ENCODE measurements around the gene KRTAP10-12. TPM values are rescaled to one million over a fixed set of nuclear protein-coding genes. Genes with fewer than 3 reads are reported as not detected.

KRTAP10-12 gene
- total and polyA plus RNA-seq, 7 experiments from 2014 or later = not detected

- Mint-ChIP-seq H3K36me3 (peaks cover 4 to 16% (median 11%) of the 10 kb centered on the region in 5 donors), H3K9me3 (peaks cover 9 to 54% (median 27%) of the 10 kb centered on the region in 11 donors), H3K27me3 (peaks cover 0 to 48% (median 3%) of the 10 kb centered on the region in 5 donors), H3K27ac (peak within 1 kb of the TSS in 2 of 9 donors; percentile 8 to 32), H3K4me3 (no peak within 1 kb of the TSS), H3K4me1 (peaks cover 0 to 8% (median 0%) of the 10 kb centered on the region in 7 donors)
- H3K36me3 ChIP-seq (ENCODE audit: control insufficient read depth in 2 of 3, insufficient read depth in 3 of 3, low read length in 3 of 3) = no peaks in the 10 kb centered on the region
- ATAC-seq (no peak), DNase-seq (no peak)
- peaks cover 0 to 10% (median 4%) of the 10 kb centered on the region in 3 experiments for H3K9me3 ChIP-seq (ENCODE audit: control insufficient read depth in 2 of 3, low read length in 3 of 3)
- no peaks in the 10 kb centered on the region for H3K4me1 ChIP-seq (ENCODE audit: control insufficient read depth in 2 of 2, insufficient read depth in 2 of 2, low read length in 2 of 2)
- H3K27me3 ChIP-seq (ENCODE audit: control insufficient read depth in 2 of 2, insufficient read depth in 2 of 2, low read length in 2 of 2) = no peaks in the 10 kb centered on the region
- intact Hi-C loops (cut with micrococcal nuclease) = no loop called here
- no peak within 1 kb of the TSS for H3K4me3 ChIP-seq (ENCODE audit: low read length)
- ChIA-PET CTCF (interaction anchor here (0.7 kb wide), 2 partner anchors 12 to 287 kb away, joined by 3 to 4 read pairs; no protein-coding TSS in a partner anchor), POLR2A (interaction anchor here (2.6 kb wide), 1 partner anchor 12 kb away, joined by 6 read pairs; the partner anchor contains the start of gene KRTAP12-4)
- no peak within 1 kb of the TSS for H3K27ac ChIP-seq (ENCODE audit: low read depth, low read length)
Observed at GRCh38 chr21:44666401-44667320, 30.3 kb upstream of the KRTAP10-12 start, which contains the start of gene KRTAP12-2. Gene KRTAP12-2, minus strand, starts transcription at chr21:44666927. Its CDS starts 41 bp downstream, at chr21:44666886.

DNA sequence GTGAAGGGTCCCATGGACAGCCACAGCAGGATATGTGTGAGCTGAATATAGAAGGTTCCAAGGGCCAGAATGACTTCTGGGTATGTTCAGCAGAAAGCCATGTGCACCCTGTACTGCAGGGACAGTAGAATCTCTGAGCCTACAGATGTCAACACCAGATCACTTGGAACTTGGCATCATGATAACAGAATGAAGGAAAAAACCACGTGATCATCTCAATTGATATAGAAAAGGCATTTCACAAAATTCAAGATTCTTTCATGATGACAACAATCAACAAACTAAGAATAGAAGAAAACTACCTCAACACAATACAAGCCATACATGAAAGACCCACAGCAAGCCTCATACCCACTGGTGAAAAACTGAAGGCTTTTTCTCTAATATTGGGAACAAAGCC is 29.4 kb upstream of the KRTAP10-12 start:
- Histone ChIP-seq H3K27ac (ENCODE audit: low read depth, low read length) (no peak overlapping the region), H3K36me3 (ENCODE audit: control insufficient read depth in 2 of 3, insufficient read depth in 3 of 3, low read length in 3 of 3) (no peaks in the 10 kb centered on the region), H3K4me1 (ENCODE audit: control insufficient read depth in 2 of 2, insufficient read depth in 2 of 2, low read length in 2 of 2) (no peaks in the 10 kb centered on the region), H3K27me3 (ENCODE audit: control insufficient read depth in 2 of 2, insufficient read depth in 2 of 2, low read length in 2 of 2) (no peaks in the 10 kb centered on the region), H3K9me3 (ENCODE audit: control insufficient read depth in 2 of 3, low read length in 3 of 3) (peaks cover 0 to 18% (median under 1%) of the 10 kb centered on the region in 3 experiments), H3K4me3 (ENCODE audit: low read length) (no peak overlapping the region)
- Mint-ChIP-seq H3K9me3 (peaks cover 8 to 53% (median 26%) of the 10 kb centered on the region in 11 donors), H3K36me3 (peaks cover 0 to 16% (median 8%) of the 10 kb centered on the region in 5 donors), H3K27me3 (peaks cover 0 to 41% (median 3%) of the 10 kb centered on the region in 5 donors), H3K4me1 (peaks cover 0 to 7% (median 0%) of the 10 kb centered on the region in 7 donors), H3K27ac (no peak overlapping the region), H3K4me3 (no peak overlapping the region)
- ATAC-seq (no peak), DNase-seq (no peak)
- ChIA-PET CTCF (no interaction called here), POLR2A (interaction anchor here (2.6 kb wide), 1 partner anchor 13 kb away, joined by 6 read pairs; the partner anchor contains the start of gene KRTAP12-4)
- intact Hi-C loops (cut with micrococcal nuclease) = no loop called here

DNA sequence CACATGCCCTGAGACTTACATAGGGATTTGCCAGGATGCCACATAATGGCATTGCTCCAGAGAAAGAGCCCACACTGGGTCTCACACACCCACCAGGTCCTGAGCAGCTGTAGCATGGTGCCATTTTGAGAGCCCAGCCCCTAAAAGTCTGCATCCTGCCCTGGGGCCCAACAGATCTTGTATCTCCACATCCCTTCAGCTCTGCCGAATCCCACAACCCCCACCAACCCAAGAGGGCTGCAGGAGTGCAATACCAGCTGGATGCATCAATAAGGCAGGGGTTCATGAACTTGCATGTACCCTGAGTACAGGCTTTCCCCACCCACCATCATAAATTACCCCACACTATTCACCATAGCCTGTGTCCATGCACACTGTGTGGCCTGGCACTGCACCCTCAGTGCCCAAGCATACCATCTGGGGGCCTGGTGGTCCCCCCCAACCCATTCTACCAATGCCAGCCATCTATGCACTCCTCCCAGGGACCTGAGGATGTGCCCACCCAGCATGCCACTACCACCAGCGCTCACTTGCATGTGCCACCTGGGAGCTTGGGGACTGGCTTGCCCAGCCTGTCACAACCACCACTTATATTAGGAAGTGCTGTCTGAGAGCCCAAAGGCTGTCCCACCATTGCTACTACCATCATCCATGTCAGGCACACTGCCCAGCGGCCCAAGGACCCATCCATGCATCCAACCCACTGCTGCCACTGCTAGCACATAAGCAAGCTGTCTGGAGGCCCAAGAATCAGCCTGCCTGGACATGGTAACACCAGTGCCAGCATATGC is 26.1 kb upstream of the KRTAP10-12 start:
- CTCF ChIA-PET = no interaction called here
- no peak overlapping the region for H3K27ac Mint-ChIP-seq
- peaks cover 0 to 27% (median 20%) of the 10 kb centered on the region in 5 donors for H3K36me3 Mint-ChIP-seq
- Histone ChIP-seq H3K27ac (ENCODE audit: low read depth, low read length) (no peak overlapping the region), H3K4me1 (ENCODE audit: control insufficient read depth in 2 of 2, insufficient read depth in 2 of 2, low read length in 2 of 2) (no peaks in the 10 kb centered on the region), H3K4me3 (ENCODE audit: low read length) (no peak overlapping the region), H3K36me3 (ENCODE audit: control insufficient read depth in 2 of 3, insufficient read depth in 3 of 3, low read length in 3 of 3) (no peaks in the 10 kb centered on the region), H3K27me3 (ENCODE audit: control insufficient read depth in 2 of 2, insufficient read depth in 2 of 2, low read length in 2 of 2) (no peaks in the 10 kb centered on the region), H3K9me3 (ENCODE audit: control insufficient read depth in 2 of 3, low read length in 3 of 3) (peaks cover 0 to 21% (median 0%) of the 10 kb centered on the region in 3 experiments)
- intact Hi-C loops (cut with micrococcal nuclease) = loop anchor here in 1 of 2 donors (5.0 kb wide), 1 partner anchor 39 kb away; no protein-coding TSS in a partner anchor
- DNase-seq (no peak), ATAC-seq (no peak)
- no peak overlapping the region for H3K4me3 Mint-ChIP-seq
- peaks cover 0 to 35% (median 3%) of the 10 kb centered on the region in 5 donors for H3K27me3 Mint-ChIP-seq
- POLR2A ChIA-PET = no interaction called here
- peaks cover 9 to 65% (median 41%) of the 10 kb centered on the region in 11 donors for H3K9me3 Mint-ChIP-seq
- peaks cover 0 to 6% (median 0%) of the 10 kb centered on the region in 7 donors for H3K4me1 Mint-ChIP-seq

- POLR2A ChIA-PET = no interaction called here
- Mint-ChIP-seq H3K27ac (no peak overlapping the region), H3K4me3 (no peak overlapping the region), H3K36me3 (peaks cover 0 to 33% (median 20%) of the 10 kb centered on the region in 5 donors), H3K4me1 (peaks cover 0 to 5% (median 0%) of the 10 kb centered on the region in 7 donors), H3K9me3 (peaks cover 9 to 72% (median 41%) of the 10 kb centered on the region in 11 donors), H3K27me3 (peaks cover 0 to 37% (median 3%) of the 10 kb centered on the region in 5 donors)
- Histone ChIP-seq H3K27ac (ENCODE audit: low read depth, low read length) (no peak overlapping the region), H3K4me3 (ENCODE audit: low read length) (no peak overlapping the region), H3K36me3 (ENCODE audit: control insufficient read depth in 2 of 3, insufficient read depth in 3 of 3, low read length in 3 of 3) (no peaks in the 10 kb centered on the region), H3K9me3 (ENCODE audit: control insufficient read depth in 2 of 3, low read length in 3 of 3) (peaks cover 0 to 21% (median 0%) of the 10 kb centered on the region in 3 experiments), H3K27me3 (ENCODE audit: control insufficient read depth in 2 of 2, insufficient read depth in 2 of 2, low read length in 2 of 2) (no peaks in the 10 kb centered on the region), H3K4me1 (ENCODE audit: control insufficient read depth in 2 of 2, insufficient read depth in 2 of 2, low read length in 2 of 2) (no peaks in the 10 kb centered on the region)
- no peak for DNase-seq
- CTCF ChIA-PET = no interaction called here
- ATAC-seq = no peak
- intact Hi-C loops (cut with micrococcal nuclease) = loop anchor here in 1 of 2 donors (5.0 kb wide), 1 partner anchor 40 kb away; no protein-coding TSS in a partner anchor
Observed at GRCh38 chr21:44671911-44672310, 25.1 kb upstream of the KRTAP10-12 start.

GRCh38 chr21:44677881-44678280 is 19.1 kb upstream of the KRTAP10-12 start:
- H3K4me1 ChIP-seq (ENCODE audit: control insufficient read depth in 2 of 2, insufficient read depth in 2 of 2, low read length in 2 of 2) = no peaks in the 10 kb centered on the region
- H3K27ac Mint-ChIP-seq = no peak overlapping the region
- CTCF ChIA-PET = no interaction called here
- intact Hi-C loops (cut with micrococcal nuclease) = loop anchor here in 1 of 2 donors (5.0 kb wide), 1 partner anchor 386 kb away; no protein-coding TSS in a partner anchor
- ATAC-seq = no peak
- no peak for DNase-seq
- POLR2A ChIA-PET = no interaction called here
- H3K36me3 Mint-ChIP-seq = peaks cover 0 to 21% (median 9%) of the 10 kb centered on the region in 5 donors
- H3K27ac ChIP-seq (ENCODE audit: low read depth, low read length) = no peak overlapping the region
- peaks cover 0 to 3% (median 0%) of the 10 kb centered on the region in 7 donors for H3K4me1 Mint-ChIP-seq
- H3K27me3 Mint-ChIP-seq = peaks cover 0 to 47% (median 0%) of the 10 kb centered on the region in 5 donors
- no peak overlapping the region for H3K4me3 ChIP-seq (ENCODE audit: low read length)
- no peak overlapping the region for H3K4me3 Mint-ChIP-seq
- no peaks in the 10 kb centered on the region for H3K36me3 ChIP-seq (ENCODE audit: control insufficient read depth in 2 of 3, insufficient read depth in 3 of 3, low read length in 3 of 3)
- peaks cover 0 to under 1% (median 0%) of the 10 kb centered on the region in 3 experiments for H3K9me3 ChIP-seq (ENCODE audit: control insufficient read depth in 2 of 3, low read length in 3 of 3)
- H3K9me3 Mint-ChIP-seq = peaks cover under 1 to 43% (median 16%) of the 10 kb centered on the region in 11 donors
- H3K27me3 ChIP-seq (ENCODE audit: control insufficient read depth in 2 of 2, insufficient read depth in 2 of 2, low read length in 2 of 2) = no peaks in the 10 kb centered on the region

GRCh38 chr21:44681152-44681551 is 15.8 kb upstream of the KRTAP10-12 start:
- H3K9me3 ChIP-seq (ENCODE audit: control insufficient read depth in 2 of 3, low read length in 3 of 3) = no peaks in the 10 kb centered on the region
- DNase-seq (no peak), ATAC-seq (no peak)
- no peak overlapping the region for H3K27ac ChIP-seq (ENCODE audit: low read depth, low read length)
- Mint-ChIP-seq H3K4me1 (peaks cover 0 to 6% (median 0%) of the 10 kb centered on the region in 7 donors), H3K9me3 (peaks cover 0 to 10% (median 0%) of the 10 kb centered on the region in 11 donors), H3K27me3 (peaks cover 4 to 39% (median 5%) of the 10 kb centered on the region in 5 donors), H3K36me3 (peaks cover 0 to 5% (median 0%) of the 10 kb centered on the region in 5 donors), H3K4me3 (no peak overlapping the region), H3K27ac (peak overlapping the region in 2 of 9 donors; percentile 10 to 51)
- no peak overlapping the region for H3K4me3 ChIP-seq (ENCODE audit: low read length)
- no peaks in the 10 kb centered on the region for H3K36me3 ChIP-seq (ENCODE audit: control insufficient read depth in 2 of 3, insufficient read depth in 3 of 3, low read length in 3 of 3)
- ChIA-PET CTCF (no interaction called here), POLR2A (no interaction called here)
- intact Hi-C loops (cut with micrococcal nuclease) = no loop called here
- no peaks in the 10 kb centered on the region for H3K27me3 ChIP-seq (ENCODE audit: control insufficient read depth in 2 of 2, insufficient read depth in 2 of 2, low read length in 2 of 2)
- no peaks in the 10 kb centered on the region for H3K4me1 ChIP-seq (ENCODE audit: control insufficient read depth in 2 of 2, insufficient read depth in 2 of 2, low read length in 2 of 2)
